GM21381 (cell line): ENCODE results near the gene NUP205.
"Not testable (repeated sequence)": the region's sequence is repeated elsewhere in the genome, so short reads cannot be mapped to it uniquely, and the experiment has no call there.

Experiments used
- ATAC-seq: cut with Tn5 transposase; IDR thresholded peaks from one replicate; pipeline ENCODE4 v1.9.1; 2021; ENCODE audit warnings: mild to moderate bottlenecking, moderate library complexity; ENCODE audit not compliant: unreplicated experiment

NUP205 gene

GRCh38 chr7:135620447-135620846 is 62.7 kb downstream of the NUP205 start:
- no peak for ATAC-seq

GRCh38 chr7:135620980-135621850 is 63.5 kb downstream of the NUP205 start:
- ATAC-seq = no peak

GRCh38 chr7:135634191-135634878 is 76.6 kb downstream of the NUP205 start:
- no peak for ATAC-seq

GRCh38 chr7:135639690-135640089 is 82.0 kb downstream of the NUP205 start:
- not testable (repeated sequence) for ATAC-seq

GRCh38 chr7:135644154-135644553 is 86.4 kb downstream of the NUP205 start:
- ATAC-seq = no peak

GRCh38 chr7:135644729-135645128 is 87.0 kb downstream of the NUP205 start:
- no peak for ATAC-seq

- no peak for ATAC-seq
Observed at GRCh38 chr7:135645296-135645904, 87.7 kb downstream of the NUP205 start.

- no peak for ATAC-seq
Observed at GRCh38 chr7:135647755-135648154, 90.0 kb downstream of the NUP205 start.

- no peak for ATAC-seq
Observed at GRCh38 chr7:135648235-135648634, 90.5 kb downstream of the NUP205 start.

GRCh38 chr7:135650831-135651573 is 93.3 kb downstream of the NUP205 start:
- ATAC-seq = no peak

GRCh38 chr7:135653340-135654080 is 95.8 kb downstream of the NUP205 start:
- ATAC-seq = no peak

GRCh38 chr7:135658564-135658963 is 100.8 kb downstream of the NUP205 start:
- no peak for ATAC-seq

- no peak for ATAC-seq
Observed at GRCh38 chr7:135659159-135659846, 101.6 kb downstream of the NUP205 start.

- no peak for ATAC-seq
Observed at GRCh38 chr7:135661311-135662122, 103.8 kb downstream of the NUP205 start.

- no peak for ATAC-seq
Observed at GRCh38 chr7:135662123-135662372, 104.3 kb downstream of the NUP205 start.

GRCh38 chr7:135662373-135663114 is 104.8 kb downstream of the NUP205 start, which contains the start of gene STMP1:
TSS of gene STMP1 (plus strand) at chr7:135662514.
- ATAC-seq = peak; percentile 97

GRCh38 chr7:135664046-135664589 is 106.4 kb downstream of the NUP205 start:
- no peak for ATAC-seq

GRCh38 chr7:135665042-135665441 is 107.3 kb downstream of the NUP205 start:
- no peak for ATAC-seq
